ENCODE measurements around the gene ZNF280B.
"Not testable (repeated sequence)": the region's sequence is repeated elsewhere in the genome, so short reads cannot be mapped to it uniquely, and the experiment has no call there.

ZNF280B gene

GRCh38 chr22:22462813-22463567 is 45.6 kb downstream of the ZNF280B start:
- no peak for DNase-seq

DNA sequence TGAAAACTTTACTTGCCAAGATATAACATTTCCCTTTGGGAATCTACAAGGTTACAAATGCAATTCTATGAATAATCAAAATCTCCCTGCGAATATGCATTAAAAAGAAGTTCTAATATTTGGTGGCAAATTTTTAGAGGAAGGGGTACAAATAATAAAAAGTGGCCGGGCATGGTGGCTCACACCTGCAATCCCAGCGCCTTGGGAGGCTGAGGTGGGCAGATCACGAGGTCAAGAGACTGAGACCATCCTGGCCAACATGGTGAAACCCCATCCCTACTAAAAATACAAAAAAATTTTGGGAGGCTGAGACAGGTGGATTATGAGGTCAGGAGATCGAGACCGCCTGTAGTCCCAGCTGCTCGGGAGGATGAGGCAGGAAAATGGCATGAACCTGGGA is 47.0 kb downstream of the ZNF280B start:
- no peak for DNase-seq

GRCh38 chr22:22461111-22461510 is 47.4 kb downstream of the ZNF280B start:
- no peak for DNase-seq

- DNase-seq: no peak
Observed at GRCh38 chr22:22460635-22461034, 47.9 kb downstream of the ZNF280B start.

- no peak for DNase-seq
Observed at GRCh38 chr22:22460060-22460459, 48.5 kb downstream of the ZNF280B start.

GRCh38 chr22:22458896-22459588 is 49.5 kb downstream of the ZNF280B start:
- no peak for DNase-seq

DNA sequence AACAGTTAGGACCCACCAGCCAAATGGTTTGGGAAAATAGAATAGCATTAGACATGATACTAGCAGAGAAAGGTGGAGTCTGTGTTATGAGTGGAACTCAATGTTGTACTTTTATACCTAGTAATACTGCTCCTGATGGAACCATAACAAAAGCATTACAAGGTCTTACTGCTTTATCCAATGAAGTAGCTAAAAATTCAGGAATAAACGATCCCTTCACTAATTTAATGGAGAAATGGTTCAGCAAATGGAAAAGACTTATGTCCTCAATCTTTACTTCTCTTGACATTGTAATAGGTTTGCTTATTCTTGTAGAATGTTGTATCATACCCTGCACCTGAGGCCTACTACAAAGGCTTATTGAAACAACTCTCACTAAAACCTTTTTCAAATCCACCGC is 50.2 kb downstream of the ZNF280B start:
- no peak for DNase-seq

GRCh38 chr22:22454997-22455396 is 53.5 kb downstream of the ZNF280B start:
- no peak for DNase-seq

DNA sequence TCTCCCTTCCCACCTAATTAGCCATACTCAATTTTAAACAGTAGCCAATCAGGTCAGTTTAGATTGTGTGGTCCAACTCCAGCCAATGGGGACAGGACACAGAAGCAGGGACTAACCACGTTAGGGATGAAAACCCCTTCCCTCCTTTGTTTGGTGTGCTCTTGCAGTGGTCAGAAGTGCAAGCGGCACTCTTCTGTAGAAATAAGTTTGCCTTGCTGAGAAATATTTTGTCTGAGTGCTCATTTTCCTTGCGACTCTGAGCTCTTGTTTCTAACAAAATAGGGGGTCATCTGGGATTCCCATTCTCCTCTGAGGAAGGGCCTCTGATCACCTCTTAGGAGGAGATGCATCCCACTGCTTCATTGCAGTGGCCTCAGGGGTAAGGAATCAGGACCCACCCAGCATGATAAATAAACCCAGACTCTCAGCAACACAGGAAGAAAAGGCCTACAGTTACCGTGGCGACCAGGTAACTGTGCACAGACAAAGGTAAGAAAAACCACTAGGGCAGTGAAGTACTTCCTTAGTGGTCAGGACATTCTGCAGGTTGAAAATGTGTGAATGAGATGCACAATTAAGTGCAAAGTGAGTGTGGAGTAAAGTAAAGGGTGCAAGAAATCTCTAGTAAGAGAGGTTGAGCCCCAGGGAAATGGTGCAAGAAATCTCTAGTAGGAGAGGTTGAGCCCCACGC is 55.4 kb downstream of the ZNF280B start:
- no peak for DNase-seq

DNA sequence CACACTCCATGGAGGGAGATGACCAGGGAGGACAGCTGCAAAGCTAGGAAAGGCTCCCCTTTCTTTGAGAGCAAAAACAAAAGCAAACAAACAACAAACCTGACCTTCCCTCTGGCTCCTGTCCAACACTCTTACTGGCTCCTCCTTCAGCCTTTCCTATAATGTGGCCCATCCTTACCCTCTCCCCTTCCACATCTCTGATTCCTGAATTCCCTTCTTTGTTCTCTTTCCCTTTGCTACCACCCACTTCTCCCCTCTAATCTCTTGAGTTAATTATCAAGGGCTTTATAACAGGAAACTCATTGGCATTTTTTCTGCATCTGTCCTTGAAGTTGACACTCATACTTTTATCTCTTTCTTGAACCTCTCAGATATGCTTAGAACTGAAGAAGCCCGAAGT is 56.3 kb downstream of the ZNF280B start:
- DNase-seq: no peak

DNA sequence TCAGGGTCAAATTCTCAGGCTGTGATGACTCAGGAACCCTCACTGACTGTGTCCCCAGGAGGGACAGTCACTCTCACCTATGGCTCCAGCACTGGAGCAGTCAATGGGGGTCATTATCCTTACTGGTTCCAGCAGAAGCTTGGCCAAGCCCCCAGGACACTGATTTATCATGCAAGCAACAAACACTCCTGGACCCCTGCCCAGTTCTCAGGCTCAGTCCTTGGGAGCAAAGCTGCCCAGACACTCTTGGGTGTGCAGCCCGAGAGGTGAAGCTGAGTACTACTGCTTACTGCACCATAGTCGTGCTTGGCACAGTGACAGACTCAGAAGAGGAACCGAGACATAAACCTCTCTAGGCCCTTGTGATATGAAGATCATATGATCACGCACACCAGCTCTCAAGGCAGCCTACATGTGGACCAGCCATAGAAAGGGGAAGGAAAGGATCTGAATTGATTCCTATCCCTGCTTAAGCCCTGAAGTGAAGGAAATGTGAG is 58.2 kb downstream of the ZNF280B start:
- peak; percentile 52 for DNase-seq

GRCh38 chr22:22449819-22450218 is 58.7 kb downstream of the ZNF280B start:
- DNase-seq: no peak

GRCh38 chr22:22446517-22446916 is 62.0 kb downstream of the ZNF280B start:
- DNase-seq: no peak

GRCh38 chr22:22444007-22444589 is 64.4 kb downstream of the ZNF280B start:
- DNase-seq: not testable (repeated sequence)

- DNase-seq: no peak
Observed at GRCh38 chr22:22442928-22443709, 65.4 kb downstream of the ZNF280B start.

GRCh38 chr22:22441626-22442025 is 66.9 kb downstream of the ZNF280B start:
- not testable (repeated sequence) for DNase-seq

DNA sequence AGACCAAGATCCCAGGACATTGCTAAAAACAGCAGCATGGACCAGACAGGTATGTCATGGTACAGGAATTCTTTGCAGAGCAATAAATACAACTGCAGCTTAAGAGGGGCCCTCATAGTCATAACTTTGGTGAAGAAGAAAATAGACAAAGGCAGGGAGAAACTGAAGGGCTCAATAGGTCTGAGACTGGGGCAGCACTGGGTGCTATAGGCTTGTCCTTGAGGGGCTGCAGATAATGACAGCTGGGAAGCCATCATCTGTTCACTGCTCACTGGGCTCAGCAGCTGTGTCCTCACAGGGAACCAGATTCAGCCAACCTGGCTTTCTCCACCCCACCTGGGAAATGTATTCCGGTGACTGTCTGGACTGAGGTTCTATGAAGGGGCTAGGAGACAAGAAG is 68.4 kb downstream of the ZNF280B start:
- DNase-seq: no peak
